Inflammatory macrophage treated with lipopolysaccharide for 1 hour (primary cell): Measurements from ENCODE around the gene TXNRD1.
A peak's percentile ranks its signal among the peaks of the same experiment; 100 is the strongest.
"Not testable (repeated sequence)": the region's sequence is repeated elsewhere in the genome, so short reads cannot be mapped to it uniquely, and the experiment has no call there.

Experiments
- DNase-seq, 2 donors: peaks; one replicate each; pipeline ENCODE4 v3.0.0-alpha.2; 2020 to 2022

Gene TXNRD1

GRCh38 chr12:104376650-104377513, 161.3 kb downstream of the TXNRD1 start:
- no peak for DNase-seq

- no peak for DNase-seq
These were observed 161.9 kb downstream of the TXNRD1 start for GRCh38 chr12:104377514-104377812.

GRCh38 chr12:104378427-104378826, 162.8 kb downstream of the TXNRD1 start:
- no peak for DNase-seq

GRCh38 chr12:104381341-104381730, 165.8 kb downstream of the TXNRD1 start:
- DNase-seq, result no peak

- peak; percentile 65 to 97 for DNase-seq
These were observed 166.3 kb downstream of the TXNRD1 start for GRCh38 chr12:104381731-104382480.

GRCh38 chr12:104384141-104384880, 168.7 kb downstream of the TXNRD1 start:
- no peak for DNase-seq

GRCh38 chr12:104385510-104385909, 169.9 kb downstream of the TXNRD1 start:
- no peak for DNase-seq

- no peak for DNase-seq
These were observed 170.9 kb downstream of the TXNRD1 start for GRCh38 chr12:104386461-104386860.

GRCh38 chr12:104387190-104387589, 171.6 kb downstream of the TXNRD1 start:
- DNase-seq, result no peak

GRCh38 chr12:104394086-104394485, 178.5 kb downstream of the TXNRD1 start:
- DNase-seq, result not testable (repeated sequence)
